IMR-90 (cell line): ENCODE measurements around the gene NECTIN2. TPM values are rescaled to one million over a fixed set of nuclear protein-coding genes. Genes with fewer than 3 reads are reported as not detected.

Experiments
- ATAC-seq: fragments of 200-7000 bp; cut with Tn5 transposase; 2 replicates; pipeline ENCODE4 v1.9.1; 2020; ENCODE audit warnings: low read depth, mild to moderate bottlenecking, moderate library complexity
- BruUV-seq: library from RNA; stranded (reverse); fragments of 400-500 nt; replicated peaks from 2 replicates; lab custom pipeline; 2021; lab: Mats Ljungman, UMichigan
- CTCF ChIA-PET: fragments of 300-600 bp; formaldehyde crosslinking; extraction: SDS; loops from one replicate; lab custom pipeline; 2021; ENCODE audit warnings: antibody characterized with exemption; lab: Yijun Ruan, JAX
- POLR2A ChIA-PET: fragments of 300-600 bp; sonication (Branson Sonifier 250); formaldehyde crosslinking; loops from one replicate; lab custom pipeline; 2022; ENCODE audit warnings: antibody characterized with exemption; ENCODE audit not compliant: unreplicated experiment; lab: Charles Lee
- DNase-seq: peaks from one replicate; pipeline ENCODE4 v3.0.0; 2013
- H2AFZ ChIP-seq: replicated peaks from 2 replicates; pipeline ENCODE3; 2013; ENCODE audit warnings: low read length, mild to moderate bottlenecking; ENCODE audit not compliant: poor library complexity
- H2AK5ac ChIP-seq: 2 replicates; pipeline ENCODE4 v1.6.1; 2013; ENCODE audit warnings: low read depth, low read length, inconsistent platforms
- H2AK9ac ChIP-seq: replicated peaks from 2 replicates; pipeline ENCODE3; 2013; ENCODE audit warnings: mild to moderate bottlenecking, low read depth, low read length, moderate library complexity; ENCODE audit not compliant: poor library complexity
- H2BK120ac ChIP-seq: 2 replicates; pipeline ENCODE4 v1.6.1; 2013; ENCODE audit warnings: low read depth, low read length, inconsistent platforms
- H2BK15ac ChIP-seq: 3 replicates; pipeline ENCODE4 v1.6.1; 2013; ENCODE audit warnings: low read depth, low read length, inconsistent platforms
- H2BK20ac ChIP-seq: 2 replicates; pipeline ENCODE4 v1.6.1; 2013; ENCODE audit warnings: low read depth, mild to moderate bottlenecking, inconsistent platforms, low read length, moderate library complexity
- H2BK5ac ChIP-seq: 2 replicates; pipeline ENCODE4 v1.6.1; 2013; ENCODE audit warnings: mild to moderate bottlenecking, low read depth, low read length, inconsistent platforms; ENCODE audit not compliant: poor library complexity, severe bottlenecking
- H3K14ac ChIP-seq: replicated peaks from 2 replicates; pipeline ENCODE4 v1.6.1; 2013; ENCODE audit warnings: low read depth, low read length, inconsistent platforms
- H3K18ac ChIP-seq: 2 replicates; pipeline ENCODE4 v1.6.1; 2013; ENCODE audit warnings: low read depth, low read length, control low read depth
- H3K23ac ChIP-seq: 2 replicates; pipeline ENCODE4 v1.6.1; 2013; ENCODE audit warnings: low read depth, low read length, inconsistent platforms
- H3K27ac ChIP-seq: 2 replicates; pipeline ENCODE4 v1.5.1; 2013; ENCODE audit warnings: mild to moderate bottlenecking, control low read depth, low read length; ENCODE audit not compliant: insufficient read depth
- H3K27me3 ChIP-seq: 2 replicates; pipeline ENCODE4 v1.6.1; 2013; ENCODE audit warnings: low read length; ENCODE audit not compliant: control insufficient read depth, insufficient read depth
- H3K36me3 ChIP-seq: 2 replicates; pipeline ENCODE4 v1.6.1; 2013; ENCODE audit warnings: low read length, mixed read lengths; ENCODE audit not compliant: control insufficient read depth, insufficient read depth
- H3K4ac ChIP-seq: 2 replicates; pipeline ENCODE4 v1.6.1; 2013; ENCODE audit warnings: low read depth, low read length, inconsistent platforms
- H3K4me1 ChIP-seq: 2 replicates; pipeline ENCODE4 v1.6.1; 2013; ENCODE audit warnings: low read length, mixed read lengths; ENCODE audit not compliant: control insufficient read depth, insufficient read depth
- H3K4me2 ChIP-seq: 2 replicates; pipeline ENCODE4 v1.6.1; 2013; ENCODE audit warnings: low read depth, mild to moderate bottlenecking, control low read depth, low read length, moderate library complexity
- H3K4me3 ChIP-seq: 2 replicates; pipeline ENCODE4 v1.5.1; 2013; ENCODE audit warnings: low read depth, mild to moderate bottlenecking, control low read depth, low read length, moderate library complexity; ENCODE audit not compliant: insufficient read depth
- H3K56ac ChIP-seq: 2 replicates; pipeline ENCODE4 v1.6.1; 2013; ENCODE audit warnings: low read length, inconsistent platforms; ENCODE audit not compliant: insufficient read depth; ENCODE audit errors: extremely low read depth
- H3K79me1 ChIP-seq, 2 experiments: 2 replicates each; pipeline ENCODE4 v1.6.1; 2013; ENCODE audit warnings: low read length in 2 of 2, inconsistent platforms in 1 of 2, low read depth in 1 of 2
- H3K9ac ChIP-seq: 2 replicates; pipeline ENCODE4 v1.6.1; 2013; ENCODE audit warnings: low read depth, low read length, control low read depth
- H3K9me1 ChIP-seq: 2 replicates; pipeline ENCODE4 v1.6.1; 2013; ENCODE audit warnings: low read length, inconsistent platforms; ENCODE audit not compliant: insufficient read depth
- H3K9me3 ChIP-seq: 2 replicates; pipeline ENCODE4 v1.6.1; 2013; ENCODE audit warnings: low read length; ENCODE audit not compliant: control insufficient read depth, insufficient read depth
- H4K20me1 ChIP-seq: 2 replicates; pipeline ENCODE4 v1.6.1; 2013; ENCODE audit warnings: low read length, inconsistent platforms; ENCODE audit not compliant: insufficient read depth
- H4K5ac ChIP-seq: 2 replicates; pipeline ENCODE4 v1.6.1; 2013; ENCODE audit warnings: mild to moderate bottlenecking, low read depth, low read length, control low read depth
- H4K8ac ChIP-seq, 2 experiments: 2 replicates each; pipeline ENCODE4 v1.6.1; 2013; ENCODE audit warnings: low read depth in 2 of 2, low read length in 2 of 2, control low read depth in 1 of 2, inconsistent platforms in 1 of 2
- H4K91ac ChIP-seq: 2 replicates; pipeline ENCODE4 v1.6.1; 2013; ENCODE audit warnings: low read depth, low read length, inconsistent platforms; ENCODE audit not compliant: insufficient read depth
- BHLHE40 ChIP-seq: fragments of 150-350 bp; IDR thresholded peaks from 2 replicates; pipeline ENCODE4 v1.6.1; 2016; ENCODE audit warnings: mild to moderate bottlenecking, low read depth, low read length
- CEBPB ChIP-seq: IDR thresholded peaks from 2 replicates; pipeline ENCODE4 v1.6.1; 2012; ENCODE audit warnings: low read depth, low read length, improper control_type of control experiment
- CHD1 ChIP-seq: IDR thresholded peaks from 2 replicates; pipeline ENCODE4 v1.6.1; 2012; ENCODE audit warnings: low read depth, low read length, improper control_type of control experiment
- FOS ChIP-seq: fragments of 150-350 bp; IDR thresholded peaks from 2 replicates; pipeline ENCODE4 v1.6.1; 2016; ENCODE audit warnings: low read depth, low read length
- MAFK ChIP-seq: IDR thresholded peaks from 2 replicates; pipeline ENCODE4 v1.6.1; 2012; ENCODE audit warnings: low read depth, low read length, improper control_type of control experiment
- MAZ ChIP-seq: IDR thresholded peaks from 2 replicates; pipeline ENCODE4 v1.6.1; 2012; ENCODE audit warnings: low read depth, mild to moderate bottlenecking, low read length, improper control_type of control experiment, moderate library complexity, borderline replicate concordance
- MXI1 ChIP-seq: IDR thresholded peaks from 2 replicates; pipeline ENCODE4 v1.6.1; 2012; ENCODE audit warnings: low read depth, mild to moderate bottlenecking, low read length, moderate library complexity, borderline replicate concordance
- NFE2L2 ChIP-seq: fragments of 150-350 bp; IDR thresholded peaks from 2 replicates; pipeline ENCODE4 v1.6.1; 2016; ENCODE audit warnings: low read depth, mild to moderate bottlenecking, low read length
- POLR2A ChIP-seq: IDR thresholded peaks from 2 replicates; pipeline ENCODE4 v1.6.1; 2012; ENCODE audit warnings: mild to moderate bottlenecking, low read depth, low read length
- RAD21 ChIP-seq: IDR thresholded peaks from 2 replicates; pipeline ENCODE4 v1.6.1; 2012; ENCODE audit warnings: low read length, improper control_type of control experiment
- RCOR1 ChIP-seq: IDR thresholded peaks from 2 replicates; pipeline ENCODE4 v1.6.1; 2012; ENCODE audit warnings: mild to moderate bottlenecking, low read length, improper control_type of control experiment; ENCODE audit not compliant: insufficient replicate concordance
- RFX5 ChIP-seq: IDR thresholded peaks from 2 replicates; pipeline ENCODE4 v1.8.0; 2012; ENCODE audit warnings: low read depth, mild to moderate bottlenecking, low read length, moderate library complexity
- SMC3 ChIP-seq: fragments of 150-350 bp; IDR thresholded peaks from 2 replicates; pipeline ENCODE4 v1.6.1; 2016; ENCODE audit warnings: low read depth, mild to moderate bottlenecking, antibody characterized with exemption, low read length, moderate library complexity
- WGBS, 2 experiments: methylation state at CpG; one replicate each; pipeline versions ENCODE4 v1.1.5 to v1.1.7; 2013; ENCODE audit warnings: missing lambda C conversion rate in 2 of 2; ENCODE audit not compliant: insufficient read length in 1 of 2; ENCODE audit errors: extremely low coverage in 2 of 2; 5-methylcytosine and 5-hydroxymethylcytosine counted together
- dilution Hi-C: fragments of 300-500 bp; cut with HindIII; formaldehyde crosslinking; loops from one replicate; pipeline ENCODE4 v1.14.3; 2018; ENCODE audit warnings: low sequenced_read_pairs; ENCODE audit not compliant: unreplicated experiment
- in situ Hi-C: fragments of 300-500 bp; cut with MboI; formaldehyde crosslinking; loops from 3 replicates; pipeline ENCODE4 v1.14.3; 2019; ENCODE audit warnings: low sequenced_read_pairs, inconsistent platforms, mixed read lengths
- intact Hi-C: fragments of 100-400 bp; cut with micrococcal nuclease; formaldehyde crosslinking; loops from 2 replicates; pipeline ENCODE4 v1.10.0; 2022
- polyA plus RNA-seq, 3 experiments: library from polyadenylated mRNA; depleted of rRNA; stranded (reverse); fragments of >200 nt; gene quantifications; 2 replicates each; pipeline ENCODE4 v1.2.3, GENCODE V29; 2012; ENCODE audit warnings: low replicate concordance in 1 of 3
- total RNA-seq: library from RNA; depleted of rRNA; stranded (reverse); fragments of >200 nt; gene quantifications from 2 replicates; pipeline ENCODE4 v1.2.3, GENCODE V29; 2012
- TF ChIP-seq, protein P1 (sequence below): fragments of 150-350 bp; IDR thresholded peaks from 2 replicates; pipeline ENCODE4 v1.6.1; 2016; ENCODE audit warnings: low read depth, mild to moderate bottlenecking, low read length, moderate library complexity, borderline replicate concordance
- TF ChIP-seq, protein P2 (sequence below): fragments of 150-350 bp; IDR thresholded peaks from 2 replicates; pipeline ENCODE4 v1.6.1; 2017; ENCODE audit warnings: mild to moderate bottlenecking, antibody characterized with exemption, low read length, low read depth
- TF ChIP-seq, protein P3 (sequence below): conservative IDR thresholded peaks from 2 replicates; pipeline ENCODE4 v1.5.1; 2012; ENCODE audit warnings: mild to moderate bottlenecking, low read depth, low read length, improper control_type of control experiment

Gene NECTIN2
- total and polyA plus RNA-seq, 2 of the 4 experiments (the other 2 are of a cell fraction): 77.8 to 170 TPM

DNA sequence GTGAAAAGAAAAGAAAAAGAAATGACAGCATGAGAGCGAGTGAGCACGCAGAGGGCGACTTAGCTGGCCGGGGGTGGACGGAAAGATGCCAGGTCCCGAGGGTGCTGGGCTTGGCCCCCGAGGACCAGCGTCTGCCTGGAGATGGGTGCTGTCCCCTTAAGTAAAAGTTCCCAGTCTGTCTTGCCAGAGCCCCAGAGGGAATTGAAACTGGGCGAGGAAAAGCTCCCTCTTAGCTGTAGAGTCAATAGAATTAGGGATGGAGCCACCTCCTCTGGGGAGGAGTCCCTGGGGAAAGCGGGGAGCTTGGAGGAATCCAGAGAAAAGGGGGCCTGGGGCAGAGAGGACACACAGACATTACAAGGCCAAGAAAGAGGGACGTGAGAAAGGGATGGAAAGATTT, 23.9 kb upstream of the NECTIN2 start:
- DNase-seq: no peak
- Histone ChIP-seq H3K4me1 (peaks cover 3% of the 10 kb centered on the region; the same call in 1 of the 2 replicates), H3K27ac (no peak overlapping the region), H3K14ac (no peak overlapping the region), H3K27me3 (peaks cover 9% of the 10 kb centered on the region), H3K4me2 (no peak overlapping the region), H3K4me3 (no peak overlapping the region), H2AFZ (no peak overlapping the region), H4K20me1 (no peaks in the 10 kb centered on the region), H3K4ac (no peak overlapping the region), H2BK120ac (no peak overlapping the region), H3K56ac (no peak overlapping the region), H2AK9ac (no peak overlapping the region), H4K91ac (no peak overlapping the region), H2BK5ac (no peak overlapping the region), H3K79me1 (no peaks in the 10 kb centered on the region), H3K23ac (no peak overlapping the region), H4K8ac (no peak overlapping the region), H2AK5ac (no peak overlapping the region), H3K9ac (no peak overlapping the region), H2BK20ac (no peak overlapping the region), H3K36me3 (peaks cover 6% of the 10 kb centered on the region), H3K18ac (no peak overlapping the region), H3K9me1 (0 out of 2 replicates have a peak, but pooled peaks cover 3% of the 10 kb centered on the region), H4K5ac (no peak overlapping the region), H3K9me3 (no peaks in the 10 kb centered on the region), H2BK15ac (no peak overlapping the region)
- intact Hi-C loops: no loop called here
- 89% methylated on average over 7 of the region's 11 CpGs; no CpG with 5 or more reads in 1 of the 2 experiments for WGBS, 2 experiments
- TF ChIP-seq CEBPB: no peak
- TF ChIP-seq MXI1: no peak
- TF ChIP-seq, protein P1, sequence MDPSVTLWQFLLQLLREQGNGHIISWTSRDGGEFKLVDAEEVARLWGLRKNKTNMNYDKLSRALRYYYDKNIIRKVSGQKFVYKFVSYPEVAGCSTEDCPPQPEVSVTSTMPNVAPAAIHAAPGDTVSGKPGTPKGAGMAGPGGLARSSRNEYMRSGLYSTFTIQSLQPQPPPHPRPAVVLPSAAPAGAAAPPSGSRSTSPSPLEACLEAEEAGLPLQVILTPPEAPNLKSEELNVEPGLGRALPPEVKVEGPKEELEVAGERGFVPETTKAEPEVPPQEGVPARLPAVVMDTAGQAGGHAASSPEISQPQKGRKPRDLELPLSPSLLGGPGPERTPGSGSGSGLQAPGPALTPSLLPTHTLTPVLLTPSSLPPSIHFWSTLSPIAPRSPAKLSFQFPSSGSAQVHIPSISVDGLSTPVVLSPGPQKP: no peak
- TF ChIP-seq SMC3: no peak
- no peak for TF ChIP-seq RAD21
- TF ChIP-seq POLR2A: no peak
- TF ChIP-seq, protein P2, sequence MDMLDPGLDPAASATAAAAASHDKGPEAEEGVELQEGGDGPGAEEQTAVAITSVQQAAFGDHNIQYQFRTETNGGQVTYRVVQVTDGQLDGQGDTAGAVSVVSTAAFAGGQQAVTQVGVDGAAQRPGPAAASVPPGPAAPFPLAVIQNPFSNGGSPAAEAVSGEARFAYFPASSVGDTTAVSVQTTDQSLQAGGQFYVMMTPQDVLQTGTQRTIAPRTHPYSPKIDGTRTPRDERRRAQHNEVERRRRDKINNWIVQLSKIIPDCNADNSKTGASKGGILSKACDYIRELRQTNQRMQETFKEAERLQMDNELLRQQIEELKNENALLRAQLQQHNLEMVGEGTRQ: no peak
- no peak for TF ChIP-seq CHD1
- TF ChIP-seq BHLHE40: no peak
- no peak for TF ChIP-seq NFE2L2
- TF ChIP-seq, protein P3, sequence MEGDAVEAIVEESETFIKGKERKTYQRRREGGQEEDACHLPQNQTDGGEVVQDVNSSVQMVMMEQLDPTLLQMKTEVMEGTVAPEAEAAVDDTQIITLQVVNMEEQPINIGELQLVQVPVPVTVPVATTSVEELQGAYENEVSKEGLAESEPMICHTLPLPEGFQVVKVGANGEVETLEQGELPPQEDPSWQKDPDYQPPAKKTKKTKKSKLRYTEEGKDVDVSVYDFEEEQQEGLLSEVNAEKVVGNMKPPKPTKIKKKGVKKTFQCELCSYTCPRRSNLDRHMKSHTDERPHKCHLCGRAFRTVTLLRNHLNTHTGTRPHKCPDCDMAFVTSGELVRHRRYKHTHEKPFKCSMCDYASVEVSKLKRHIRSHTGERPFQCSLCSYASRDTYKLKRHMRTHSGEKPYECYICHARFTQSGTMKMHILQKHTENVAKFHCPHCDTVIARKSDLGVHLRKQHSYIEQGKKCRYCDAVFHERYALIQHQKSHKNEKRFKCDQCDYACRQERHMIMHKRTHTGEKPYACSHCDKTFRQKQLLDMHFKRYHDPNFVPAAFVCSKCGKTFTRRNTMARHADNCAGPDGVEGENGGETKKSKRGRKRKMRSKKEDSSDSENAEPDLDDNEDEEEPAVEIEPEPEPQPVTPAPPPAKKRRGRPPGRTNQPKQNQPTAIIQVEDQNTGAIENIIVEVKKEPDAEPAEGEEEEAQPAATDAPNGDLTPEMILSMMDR: no peak
- no peak for TF ChIP-seq MAZ
- no peak for TF ChIP-seq RFX5
- no peak for TF ChIP-seq MAFK
- no peak for TF ChIP-seq RCOR1
- TF ChIP-seq FOS: no peak
- no TSS peak for BruUV-seq
- dilution Hi-C loops: no loop called here
- no peak for ATAC-seq
- in situ Hi-C loops: no loop called here
- ChIA-PET CTCF (interaction anchor here (1.3 kb wide), 1 partner anchor 15 kb away, joined by 5 read pairs; no protein-coding TSS in a partner anchor), POLR2A (no interaction called here)
